Heart left ventricle (tissue), 16 donors: ENCODE measurements around the gene PLCH1. TPM values are rescaled to one million over a fixed set of nuclear protein-coding genes. Genes with fewer than 3 reads are reported as not detected.

Experiments used
- ATAC-seq, 4 donors: fragments of 200-7000 bp; cut with Tn5 transposase; one replicate each; pipeline ENCODE4 v1.9.1; 2020 to 2022; ENCODE audit warnings: moderate library complexity in 4 of 4, mild to moderate bottlenecking in 3 of 4, moderate number of reproducible peaks in 1 of 4
- DNase-seq, 5 donors: peaks; one replicate each; pipeline ENCODE4 v3.0.0-alpha.2; 2020
- H3K27ac ChIP-seq, 12 donors: fragments of 200-600 bp; sonication (generic) in 4 of 12; one replicate each; pipeline versions ENCODE4 v1.5.0 to v1.8.0; 2016 to 2022; ENCODE audit warnings: mild to moderate bottlenecking in 2 of 12
- H3K27me3 ChIP-seq, 9 donors: fragments of 200-600 bp; sonication (generic) in 2 of 9; one replicate each; pipeline versions ENCODE4 v1.5.1 to v1.8.0; 2016 to 2022; ENCODE audit warnings: mild to moderate bottlenecking in 3 of 9
- H3K36me3 ChIP-seq, 9 donors: fragments of 200-600 bp; sonication (generic) in 2 of 9; one replicate each; pipeline versions ENCODE4 v1.5.0 to v1.8.0; 2018 to 2022; ENCODE audit warnings: mild to moderate bottlenecking in 2 of 9
- H3K4me1 ChIP-seq, 12 donors: fragments of 200-600 bp; sonication (generic) in 4 of 12; one replicate each; pipeline versions ENCODE4 v1.5.0 to v1.8.0; 2016 to 2022; ENCODE audit warnings: mild to moderate bottlenecking in 3 of 12
- H3K4me3 ChIP-seq, 12 donors: fragments of 200-600 bp; sonication (generic) in 4 of 12; one replicate each; pipeline versions ENCODE4 v1.5.0 to v1.8.0; 2017 to 2022; ENCODE audit warnings: mild to moderate bottlenecking in 9 of 12, moderate library complexity in 4 of 12
- H3K9me3 ChIP-seq, 12 donors: fragments of 200-600 bp; sonication (generic) in 4 of 12; one replicate each; pipeline versions ENCODE4 v1.5.0 to v1.8.0; 2016 to 2022; ENCODE audit warnings: mild to moderate bottlenecking in 1 of 12
- CTCF ChIP-seq, 12 donors: fragments of 200-600 bp; sonication (generic) in 4 of 12; IDR thresholded peaks; one replicate each; pipeline versions ENCODE4 v1.5.0 to v1.8.0; 2018 to 2022; ENCODE audit warnings: antibody characterized with exemption in 12 of 12, mild to moderate bottlenecking in 5 of 12
- POLR2A ChIP-seq, 2 donors: fragments of 450-650 bp; IDR thresholded peaks; one replicate each; pipeline ENCODE4 v1.6.1; 2017; ENCODE audit warnings: antibody characterized with exemption in 2 of 2, mild to moderate bottlenecking in 2 of 2, moderate library complexity in 2 of 2
- WGBS, 4 donors: extraction: QIAGEN DNeasy Blood & Tissue Kit in 2 of 4; methylation state at CpG; one replicate each; pipeline versions ENCODE4 v1.1.5 to v1.1.7; 2013 to 2018; 5-methylcytosine and 5-hydroxymethylcytosine counted together
- intact Hi-C, 10 donors: fragments of 100-400 bp; cut with DNase I; formaldehyde crosslinking; loops; one replicate each; pipeline versions ENCODE4 v1.11.1 to v1.14.2; 2022
- polyA plus RNA-seq, 2 donors: library from polyadenylated mRNA; stranded (reverse); fragments of 200-250 nt; gene quantifications; one replicate each; pipeline ENCODE4 v1.2.3, GENCODE V29; 2013
- total RNA-seq, 9 donors: library from RNA; depleted of rRNA in 2 of 9; stranded (reverse); fragments of >200 nt in 2 of 9; fragmentation: NEBNext Ultra II Directional in 3 of 9; extraction: Animal tissue kit (Norgen Biotek cat#: 25700) in 3 of 9; gene quantifications; one replicate each; pipeline versions ENCODE4 v1.1.0 to v1.2.4, GENCODE V29; 2016 to 2023
- donor health status: ischemic (EF 13 %, LVEDD 7.1; RV severe dilation, severe dysfunction).
- donor health status: healthy with polysubstance abuse.
- donor health status: DM: no; HTN: yes; CAD: no.
- donor health status: DM: no; HTN: no; CAD: no.
- donor health status: ischemic (EF 25% LVEDD 6.9; RV normal size, moderate dysfunction).
- donor health status: ischemic (EF 25% LVEDD 5.7; RV mildly dilated, moderate dysfunction).
- donor health status: healthy.
- donor health status: DM: yes; HTN: yes; CAD: no.
- donor health status: ischemic (EF 35%, LVEDD 5.7; RV mildly dilated, moderate dysfunction).
- donor health status: nonischemic (EF 11% LVEDD 7.7; RV severe dilation, severe dysfunction).
- donor health status: DM: yes; HTN: yes; CAD: no.
- donor health status: PGD.
- donor health status: ischemic (EF 29% LVEDD 5.4; RV normal size, mild dysfunction).
- donor health status: nonischemic (EF 23%, LVEDD 6.1; RV moderate dilation, normal function).

The PLCH1 gene
- total and polyA plus RNA-seq, 11 donors = 0.07 to 2.7 (median 0.23) TPM

GRCh38 chr3:155387571-155387970, 357.3 kb downstream of the PLCH1 start:
- Histone ChIP-seq H3K27ac (no peak overlapping the region), H3K9me3 (no peaks in the 10 kb centered on the region), H3K4me1 (peaks cover 0 to 34% (median 12%) of the 10 kb centered on the region in 12 donors), H3K36me3 (no peaks in the 10 kb centered on the region), H3K27me3 (no peaks in the 10 kb centered on the region), H3K4me3 (no peak overlapping the region)
- intact Hi-C loops = loop anchor here in 3 of 10 donors (10.0 kb wide), 1 partner anchor 317 kb away; no protein-coding TSS in a partner anchor
- ATAC-seq (no peak), DNase-seq (no peak)
- 57 to 73% (median 63%) methylated on average over 3 of the region's 3 CpGs for WGBS, 4 donors
- TF ChIP-seq POLR2A (IDR thresholded peaks at IDR 0.05) = no peak
- no peak for TF ChIP-seq CTCF (IDR thresholded peaks at IDR 0.05)

GRCh38 chr3:155386919-155387318, 358.0 kb downstream of the PLCH1 start:
- peak overlapping the region in 3 of 12 donors; percentile 23 to 49 (median 41) for H3K27ac ChIP-seq
- no peaks in the 10 kb centered on the region for H3K27me3 ChIP-seq
- 51 to 66% (median 54%) methylated on average over 8 of the region's 8 CpGs for WGBS, 4 donors
- no peak for TF ChIP-seq CTCF (IDR thresholded peaks at IDR 0.05)
- no peak for TF ChIP-seq POLR2A (IDR thresholded peaks at IDR 0.05)
- DNase-seq = peak in 1 of 5 donors; percentile 36
- H3K4me3 ChIP-seq = no peak overlapping the region
- H3K36me3 ChIP-seq = no peaks in the 10 kb centered on the region
- H3K9me3 ChIP-seq = no peaks in the 10 kb centered on the region
- intact Hi-C loops = loop anchor here in 3 of 10 donors (10.0 kb wide), 1 partner anchor 318 kb away; no protein-coding TSS in a partner anchor
- H3K4me1 ChIP-seq = peaks cover 0 to 28% (median 10%) of the 10 kb centered on the region in 12 donors
- ATAC-seq = peak in 2 of 4 donors; percentile 35 to 41

- no peaks in the 10 kb centered on the region for H3K36me3 ChIP-seq
- TF ChIP-seq CTCF (IDR thresholded peaks at IDR 0.05) (no peak), POLR2A (IDR thresholded peaks at IDR 0.05) (no peak)
- no peaks in the 10 kb centered on the region for H3K27me3 ChIP-seq
- DNase-seq (peak in 1 of 5 donors; percentile 30), ATAC-seq (peak; percentile 18 to 55 (median 36))
- no peak overlapping the region for H3K4me3 ChIP-seq
- H3K27ac ChIP-seq = peak overlapping the region in 2 of 12 donors; percentile 40 to 49
- 56 to 71% (median 61%) methylated on average over 4 of the region's 4 CpGs for WGBS, 4 donors
- intact Hi-C loops = loop anchor here in 3 of 10 donors (10.0 kb wide), 1 partner anchor 319 kb away; no protein-coding TSS in a partner anchor
- peaks cover 0 to 20% (median 3%) of the 10 kb centered on the region in 12 donors for H3K4me1 ChIP-seq
- H3K9me3 ChIP-seq = no peaks in the 10 kb centered on the region
These were observed 358.8 kb downstream of the PLCH1 start for GRCh38 chr3:155385896-155386625.

- peaks cover 0 to 14% (median 0%) of the 10 kb centered on the region in 12 donors for H3K4me1 ChIP-seq
- intact Hi-C loops = loop anchor here in 9 of 10 donors (1.0 to 10.0 kb wide), 6 partner anchors 316 to 322 kb away; no protein-coding TSS in a partner anchor
- ATAC-seq (peak; percentile 83 to 92 (median 88)), DNase-seq (peak; percentile 55 to 85 (median 61))
- no peak overlapping the region for H3K4me3 ChIP-seq
- H3K9me3 ChIP-seq = no peaks in the 10 kb centered on the region
- 24 to 33% (median 27%) methylated on average over 6 of the region's 6 CpGs for WGBS, 4 donors
- H3K27me3 ChIP-seq = no peaks in the 10 kb centered on the region
- no peak overlapping the region for H3K27ac ChIP-seq
- no peaks in the 10 kb centered on the region for H3K36me3 ChIP-seq
- TF ChIP-seq CTCF (IDR thresholded peaks at IDR 0.05) = peak; percentile 48 to 77 (median 60)
- TF ChIP-seq POLR2A (IDR thresholded peaks at IDR 0.05) = no peak
These were observed 362.4 kb downstream of the PLCH1 start for GRCh38 chr3:155382396-155383042.
